A673 (cell line): ENCODE measurements around the gene KAT14.
"Not testable (repeated sequence)": the region's sequence is repeated elsewhere in the genome, so short reads cannot be mapped to it uniquely, and the experiment has no call there.

ENCODE experiments used
- EZH2 ChIP-seq: fragments of 200-600 bp; sonication (generic); IDR thresholded peaks from 2 replicates; pipeline ENCODE4 v1.6.1; 2017; ENCODE audit warnings: borderline replicate concordance, low read depth, mild to moderate bottlenecking, mixed read lengths, antibody characterized with exemption, low read length; ENCODE audit not compliant: poor library complexity, severe bottlenecking
- TF ChIP-seq, protein P1 (sequence below): fragments of 300-800, 200-600 bp; sonication (generic); conservative IDR thresholded peaks from 2 replicates; pipeline ENCODE4 v1.5.1; 2017; ENCODE audit warnings: low read depth, mild to moderate bottlenecking, antibody characterized with exemption, low read length, moderate library complexity, mixed read lengths

- TF ChIP-seq, protein P1, sequence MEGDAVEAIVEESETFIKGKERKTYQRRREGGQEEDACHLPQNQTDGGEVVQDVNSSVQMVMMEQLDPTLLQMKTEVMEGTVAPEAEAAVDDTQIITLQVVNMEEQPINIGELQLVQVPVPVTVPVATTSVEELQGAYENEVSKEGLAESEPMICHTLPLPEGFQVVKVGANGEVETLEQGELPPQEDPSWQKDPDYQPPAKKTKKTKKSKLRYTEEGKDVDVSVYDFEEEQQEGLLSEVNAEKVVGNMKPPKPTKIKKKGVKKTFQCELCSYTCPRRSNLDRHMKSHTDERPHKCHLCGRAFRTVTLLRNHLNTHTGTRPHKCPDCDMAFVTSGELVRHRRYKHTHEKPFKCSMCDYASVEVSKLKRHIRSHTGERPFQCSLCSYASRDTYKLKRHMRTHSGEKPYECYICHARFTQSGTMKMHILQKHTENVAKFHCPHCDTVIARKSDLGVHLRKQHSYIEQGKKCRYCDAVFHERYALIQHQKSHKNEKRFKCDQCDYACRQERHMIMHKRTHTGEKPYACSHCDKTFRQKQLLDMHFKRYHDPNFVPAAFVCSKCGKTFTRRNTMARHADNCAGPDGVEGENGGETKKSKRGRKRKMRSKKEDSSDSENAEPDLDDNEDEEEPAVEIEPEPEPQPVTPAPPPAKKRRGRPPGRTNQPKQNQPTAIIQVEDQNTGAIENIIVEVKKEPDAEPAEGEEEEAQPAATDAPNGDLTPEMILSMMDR = not testable (repeated sequence)
- TF ChIP-seq EZH2 = not testable (repeated sequence)
These were observed 9.1 kb upstream of the KAT14 start for GRCh38 chr20:18128574-18128973.
